Astrocyte of the cerebellum (primary cell): ENCODE measurements around the gene CCDC187.

Experiments used
- DNase-seq: peaks from one replicate; pipeline ENCODE4 v3.0.0-alpha.2; 2011; ENCODE audit warnings: low read depth
- H3K4me3 ChIP-seq: 2 replicates; pipeline ENCODE4 v1.5.1; 2011; ENCODE audit warnings: mild to moderate bottlenecking, low read depth, low read length, moderate library complexity
- in situ Hi-C: cut with HindIII; loops from 2 replicates; pipeline ENCODE4 v1.10.0; 2017; ENCODE audit warnings: low sequenced_read_pairs
- TF ChIP-seq, protein P1 (sequence below): IDR thresholded peaks from 2 replicates; pipeline ENCODE4 v1.5.1; 2012; ENCODE audit warnings: low read length, low read depth, moderate library complexity, mild to moderate bottlenecking; ENCODE audit errors: missing control alignments

Gene CCDC187

GRCh38 chr9:136257381-136258298, 46.3 kb downstream of the CCDC187 start:
- TF ChIP-seq, protein P1, sequence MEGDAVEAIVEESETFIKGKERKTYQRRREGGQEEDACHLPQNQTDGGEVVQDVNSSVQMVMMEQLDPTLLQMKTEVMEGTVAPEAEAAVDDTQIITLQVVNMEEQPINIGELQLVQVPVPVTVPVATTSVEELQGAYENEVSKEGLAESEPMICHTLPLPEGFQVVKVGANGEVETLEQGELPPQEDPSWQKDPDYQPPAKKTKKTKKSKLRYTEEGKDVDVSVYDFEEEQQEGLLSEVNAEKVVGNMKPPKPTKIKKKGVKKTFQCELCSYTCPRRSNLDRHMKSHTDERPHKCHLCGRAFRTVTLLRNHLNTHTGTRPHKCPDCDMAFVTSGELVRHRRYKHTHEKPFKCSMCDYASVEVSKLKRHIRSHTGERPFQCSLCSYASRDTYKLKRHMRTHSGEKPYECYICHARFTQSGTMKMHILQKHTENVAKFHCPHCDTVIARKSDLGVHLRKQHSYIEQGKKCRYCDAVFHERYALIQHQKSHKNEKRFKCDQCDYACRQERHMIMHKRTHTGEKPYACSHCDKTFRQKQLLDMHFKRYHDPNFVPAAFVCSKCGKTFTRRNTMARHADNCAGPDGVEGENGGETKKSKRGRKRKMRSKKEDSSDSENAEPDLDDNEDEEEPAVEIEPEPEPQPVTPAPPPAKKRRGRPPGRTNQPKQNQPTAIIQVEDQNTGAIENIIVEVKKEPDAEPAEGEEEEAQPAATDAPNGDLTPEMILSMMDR, result no peak
- in situ Hi-C loops, result no loop called here
- DNase-seq, result no peak
- no peak overlapping the region for H3K4me3 ChIP-seq

GRCh38 chr9:136255896-136256890, 47.7 kb downstream of the CCDC187 start:
- DNase-seq, result no peak
- in situ Hi-C loops, result no loop called here
- TF ChIP-seq, protein P1, result no peak
- H3K4me3 ChIP-seq, result no peak overlapping the region

GRCh38 chr9:136255166-136255538, 48.7 kb downstream of the CCDC187 start:
- no peak for DNase-seq
- TF ChIP-seq, protein P1, result no peak
- in situ Hi-C loops, result no loop called here
- no peak overlapping the region for H3K4me3 ChIP-seq

GRCh38 chr9:136254381-136255165, 49.3 kb downstream of the CCDC187 start:
- in situ Hi-C loops, result no loop called here
- TF ChIP-seq, protein P1, result no peak
- no peak for DNase-seq
- no peak overlapping the region for H3K4me3 ChIP-seq

GRCh38 chr9:136253246-136254130, 50.4 kb downstream of the CCDC187 start:
- in situ Hi-C loops, result no loop called here
- TF ChIP-seq, protein P1, result no peak
- no peak overlapping the region for H3K4me3 ChIP-seq
- DNase-seq, result no peak
